Mesothelial cell of epicardium (in vitro differentiated cells): ENCODE data around the gene CPA4. TPM values are rescaled to one million over a fixed set of nuclear protein-coding genes. Genes with fewer than 3 reads are reported as not detected.

Experiments
- DNase-seq, 2 experiments: peaks; one replicate each; pipeline ENCODE4 v3.0.0; 2021; ENCODE audit warnings: low spot score in 2 of 2; ENCODE audit not compliant: unreplicated experiment in 2 of 2
- H3K27ac Mint-ChIP-seq: 2 replicates; pipeline ENCODE4 v1.8.0; 2021; ENCODE audit warnings: mixed read lengths
- H3K27me3 Mint-ChIP-seq: 2 replicates; pipeline ENCODE4 v1.8.0; 2021; ENCODE audit warnings: low read depth, mixed read lengths
- H3K36me3 Mint-ChIP-seq: 2 replicates; pipeline ENCODE4 v1.8.0; 2021; ENCODE audit warnings: mixed read lengths
- H3K4me1 Mint-ChIP-seq: 2 replicates; pipeline ENCODE4 v1.8.0; 2021; ENCODE audit warnings: mixed read lengths
- H3K4me3 Mint-ChIP-seq: 2 replicates; pipeline ENCODE4 v1.8.0; 2021; ENCODE audit warnings: mild to moderate bottlenecking, moderate library complexity, mixed read lengths
- H3K9me3 Mint-ChIP-seq: 2 replicates; pipeline ENCODE4 v1.8.0; 2021; ENCODE audit warnings: mixed read lengths
- CTCF ChIP-seq: fragments of 200-600 bp; sonication (generic); IDR thresholded peaks from one replicate; pipeline ENCODE4 v1.5.0; 2021; ENCODE audit warnings: antibody characterized with exemption; ENCODE audit not compliant: unreplicated experiment
- total RNA-seq: library from RNA; stranded (reverse); gene quantifications from 3 replicates; pipeline ENCODE4 v1.2.1, GENCODE V29; 2021

Gene CPA4
- total RNA-seq, 1 donor from 2014 or later = 4.1 TPM

GRCh38 chr7:130356876-130357611, 64.1 kb downstream of the CPA4 start:
- TF ChIP-seq CTCF = no peak
- Mint-ChIP-seq H3K9me3 (peaks cover 19% of the 10 kb centered on the region), H3K36me3 (peaks cover 12% of the 10 kb centered on the region), H3K4me3 (no peak overlapping the region), H3K4me1 (peaks cover 50% of the 10 kb centered on the region), H3K27me3 (no peaks in the 10 kb centered on the region), H3K27ac (peak overlapping the region; percentile 100)
- no peak for DNase-seq

- no peak for TF ChIP-seq CTCF
- Mint-ChIP-seq H3K36me3 (peaks cover 12% of the 10 kb centered on the region), H3K27me3 (no peaks in the 10 kb centered on the region), H3K9me3 (peaks cover 19% of the 10 kb centered on the region), H3K27ac (no peak overlapping the region), H3K4me1 (peaks cover 41% of the 10 kb centered on the region), H3K4me3 (no peak overlapping the region)
- DNase-seq = no peak
Observed at GRCh38 chr7:130358471-130358870, 65.5 kb downstream of the CPA4 start.

GRCh38 chr7:130359276-130359857, 66.4 kb downstream of the CPA4 start:
- Mint-ChIP-seq H3K9me3 (peaks cover 19% of the 10 kb centered on the region), H3K27ac (no peak overlapping the region), H3K4me3 (no peak overlapping the region), H3K27me3 (no peaks in the 10 kb centered on the region), H3K36me3 (peaks cover 12% of the 10 kb centered on the region), H3K4me1 (peaks cover 37% of the 10 kb centered on the region)
- TF ChIP-seq CTCF = no peak
- no peak for DNase-seq

GRCh38 chr7:130360518-130360917, 67.6 kb downstream of the CPA4 start:
- Mint-ChIP-seq H3K36me3 (peaks cover 12% of the 10 kb centered on the region), H3K4me1 (peaks cover 40% of the 10 kb centered on the region), H3K4me3 (no peak overlapping the region), H3K9me3 (peaks cover 19% of the 10 kb centered on the region), H3K27ac (no peak overlapping the region), H3K27me3 (no peaks in the 10 kb centered on the region)
- TF ChIP-seq CTCF = no peak
- no peak for DNase-seq

GRCh38 chr7:130361681-130362080, 68.7 kb downstream of the CPA4 start:
- H3K27me3 Mint-ChIP-seq = no peaks in the 10 kb centered on the region
- no peak for DNase-seq

More at GRCh38 chr7:130361681-130362080, 68.7 kb downstream of the CPA4 start:
- Mint-ChIP-seq H3K4me1 (peaks cover 39% of the 10 kb centered on the region), H3K4me3 (no peak overlapping the region), H3K9me3 (peaks cover 19% of the 10 kb centered on the region), H3K36me3 (peaks cover 12% of the 10 kb centered on the region), H3K27ac (no peak overlapping the region)
- no peak for TF ChIP-seq CTCF
